ENCODE results near the gene STOX2.
"Not testable (repeated sequence)": the region's sequence is repeated elsewhere in the genome, so short reads cannot be mapped to it uniquely, and the experiment has no call there.

GRCh38 chr4:184051262-184051661 lies 146.2 kb downstream of the STOX2 start:
- TF ChIP-seq CTCF (IDR thresholded peaks at IDR 0.05 in 2 of 3, conservative IDR thresholded peaks at IDR 0.05 in 1 of 3; ENCODE audit: control insufficient read depth in 2 of 3, extremely low read depth in 1 of 3, insufficient read depth in 1 of 3, low read depth in 3 of 3, low read length in 3 of 3); EP300 (IDR thresholded peaks at IDR 0.05; ENCODE audit: borderline replicate concordance in 1 of 2, control insufficient read depth in 1 of 2, low read depth in 2 of 2, low read length in 2 of 2); SIN3A (IDR thresholded peaks at IDR 0.05; ENCODE audit: low read depth, low read length): not testable (repeated sequence)
- TF ChIP-seq, protein P1, sequence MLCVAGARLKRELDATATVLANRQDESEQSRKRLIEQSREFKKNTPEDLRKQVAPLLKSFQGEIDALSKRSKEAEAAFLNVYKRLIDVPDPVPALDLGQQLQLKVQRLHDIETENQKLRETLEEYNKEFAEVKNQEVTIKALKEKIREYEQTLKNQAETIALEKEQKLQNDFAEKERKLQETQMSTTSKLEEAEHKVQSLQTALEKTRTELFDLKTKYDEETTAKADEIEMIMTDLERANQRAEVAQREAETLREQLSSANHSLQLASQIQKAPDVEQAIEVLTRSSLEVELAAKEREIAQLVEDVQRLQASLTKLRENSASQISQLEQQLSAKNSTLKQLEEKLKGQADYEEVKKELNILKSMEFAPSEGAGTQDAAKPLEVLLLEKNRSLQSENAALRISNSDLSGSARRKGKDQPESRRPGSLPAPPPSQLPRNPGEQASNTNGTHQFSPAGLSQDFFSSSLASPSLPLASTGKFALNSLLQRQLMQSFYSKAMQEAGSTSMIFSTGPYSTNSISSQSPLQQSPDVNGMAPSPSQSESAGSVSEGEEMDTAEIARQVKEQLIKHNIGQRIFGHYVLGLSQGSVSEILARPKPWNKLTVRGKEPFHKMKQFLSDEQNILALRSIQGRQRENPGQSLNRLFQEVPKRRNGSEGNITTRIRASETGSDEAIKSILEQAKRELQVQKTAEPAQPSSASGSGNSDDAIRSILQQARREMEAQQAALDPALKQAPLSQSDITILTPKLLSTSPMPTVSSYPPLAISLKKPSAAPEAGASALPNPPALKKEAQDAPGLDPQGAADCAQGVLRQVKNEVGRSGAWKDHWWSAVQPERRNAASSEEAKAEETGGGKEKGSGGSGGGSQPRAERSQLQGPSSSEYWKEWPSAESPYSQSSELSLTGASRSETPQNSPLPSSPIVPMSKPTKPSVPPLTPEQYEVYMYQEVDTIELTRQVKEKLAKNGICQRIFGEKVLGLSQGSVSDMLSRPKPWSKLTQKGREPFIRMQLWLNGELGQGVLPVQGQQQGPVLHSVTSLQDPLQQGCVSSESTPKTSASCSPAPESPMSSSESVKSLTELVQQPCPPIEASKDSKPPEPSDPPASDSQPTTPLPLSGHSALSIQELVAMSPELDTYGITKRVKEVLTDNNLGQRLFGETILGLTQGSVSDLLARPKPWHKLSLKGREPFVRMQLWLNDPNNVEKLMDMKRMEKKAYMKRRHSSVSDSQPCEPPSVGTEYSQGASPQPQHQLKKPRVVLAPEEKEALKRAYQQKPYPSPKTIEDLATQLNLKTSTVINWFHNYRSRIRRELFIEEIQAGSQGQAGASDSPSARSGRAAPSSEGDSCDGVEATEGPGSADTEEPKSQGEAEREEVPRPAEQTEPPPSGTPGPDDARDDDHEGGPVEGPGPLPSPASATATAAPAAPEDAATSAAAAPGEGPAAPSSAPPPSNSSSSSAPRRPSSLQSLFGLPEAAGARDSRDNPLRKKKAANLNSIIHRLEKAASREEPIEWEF (IDR thresholded peaks at IDR 0.05; ENCODE audit: insufficient replicate concordance, low read depth, low read length), result not testable (repeated sequence)

Data from GM12878 (cell line).